SH-SY5Y (cell line): Measurements from ENCODE around the gene GAS7.

Experiments
- GATA2 ChIP-seq: IDR thresholded peaks from 2 replicates; pipeline ENCODE4 v1.6.1; 2011; ENCODE audit warnings: mild to moderate bottlenecking, low read depth, low read length
- GATA3 ChIP-seq: IDR thresholded peaks from 2 replicates; pipeline ENCODE4 v1.6.1; 2011; ENCODE audit warnings: low read depth, mild to moderate bottlenecking, low read length, moderate library complexity

DNA sequence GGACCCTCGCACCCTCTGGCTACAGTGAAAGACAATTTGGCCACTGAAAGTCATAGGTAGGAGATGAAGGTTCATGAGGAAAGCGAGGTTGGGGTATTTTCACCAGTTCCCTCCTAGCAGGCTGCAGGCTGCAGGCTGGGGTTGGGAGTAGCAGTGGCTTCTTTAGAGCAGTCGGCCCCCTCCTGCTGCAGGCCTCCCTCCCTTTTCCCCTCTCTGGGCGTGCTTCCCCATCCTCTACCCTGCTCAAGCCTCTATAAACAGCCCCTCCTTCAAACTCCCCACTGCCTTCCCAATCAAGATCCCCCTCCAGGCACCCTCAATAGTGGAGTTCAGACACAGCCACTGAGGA lies 41.8 kb downstream of the GAS7 start:
- no peak for TF ChIP-seq GATA2
- TF ChIP-seq GATA3 = no peak
